Measurements from ENCODE around the gene RIPOR3.
"Not testable (repeated sequence)": the region's sequence is repeated elsewhere in the genome, so short reads cannot be mapped to it uniquely, and the experiment has no call there.

RIPOR3 gene

GRCh38 chr20:50604451-50604850, 86.9 kb downstream of the RIPOR3 start:
- no peak for DNase-seq

- no peak for DNase-seq
Measured at GRCh38 chr20:50602432-50603088, 88.8 kb downstream of the RIPOR3 start.

- DNase-seq: no peak
Measured at GRCh38 chr20:50601511-50602431, 89.6 kb downstream of the RIPOR3 start.

GRCh38 chr20:50600281-50600895, 91.0 kb downstream of the RIPOR3 start:
- DNase-seq: no peak

- not testable (repeated sequence) for DNase-seq
Measured at GRCh38 chr20:50598768-50599167, 92.6 kb downstream of the RIPOR3 start.

- no peak for DNase-seq
Measured at GRCh38 chr20:50598074-50598473, 93.3 kb downstream of the RIPOR3 start.

GRCh38 chr20:50597406-50597969, 93.9 kb downstream of the RIPOR3 start:
- DNase-seq: no peak

- no peak for DNase-seq
Measured at GRCh38 chr20:50596694-50597021, 94.7 kb downstream of the RIPOR3 start.

GRCh38 chr20:50595988-50596693, 95.2 kb downstream of the RIPOR3 start:
- DNase-seq: no peak

GRCh38 chr20:50595433-50595895, 95.9 kb downstream of the RIPOR3 start:
- no peak for DNase-seq

- no peak for DNase-seq
Measured at GRCh38 chr20:50594591-50595432, 96.5 kb downstream of the RIPOR3 start.

GRCh38 chr20:50594231-50594590, 97.1 kb downstream of the RIPOR3 start:
- no peak for DNase-seq

GRCh38 chr20:50593005-50593335, 98.4 kb downstream of the RIPOR3 start:
- no peak for DNase-seq

GRCh38 chr20:50592282-50593004, 98.9 kb downstream of the RIPOR3 start:
- no peak for DNase-seq

- no peak for DNase-seq
Measured at GRCh38 chr20:50591233-50591852, 100.0 kb downstream of the RIPOR3 start.

- DNase-seq: peak; percentile 74
Measured at GRCh38 chr20:50590348-50590664, 101.0 kb downstream of the RIPOR3 start.

- no peak for DNase-seq
Measured at GRCh38 chr20:50589548-50590347, 101.6 kb downstream of the RIPOR3 start.

- DNase-seq: peak; percentile 43
Measured at GRCh38 chr20:50588034-50588736, 103.2 kb downstream of the RIPOR3 start.

GRCh38 chr20:50587291-50587961, 103.9 kb downstream of the RIPOR3 start:
- DNase-seq: peak; percentile 67

Data from NCI-H1105 (cell line).